Muscle of leg (tissue), 11 donors: ENCODE results near the gene MYLK4. TPM values are rescaled to one million over a fixed set of nuclear protein-coding genes. Genes with fewer than 3 reads are reported as not detected.
A peak's percentile ranks its signal among the peaks of the same experiment; 100 is the strongest.

Experiments used
- DNase-seq: peaks from one replicate; pipeline ENCODE4 v3.0.0; 2013
- H3K27ac ChIP-seq: one replicate; pipeline ENCODE4 v1.5.1; 2013; ENCODE audit warnings: mild to moderate bottlenecking, low read length, control low read depth
- H3K27me3 ChIP-seq: one replicate; pipeline ENCODE4 v1.6.1; 2013; ENCODE audit warnings: low read length; ENCODE audit not compliant: control insufficient read depth, insufficient read depth
- H3K36me3 ChIP-seq: one replicate; pipeline ENCODE4 v1.6.1; 2013; ENCODE audit warnings: low read length; ENCODE audit not compliant: control insufficient read depth, insufficient read depth
- H3K4me1 ChIP-seq: one replicate; pipeline ENCODE4 v1.6.1; 2013; ENCODE audit warnings: low read length; ENCODE audit not compliant: control insufficient read depth, insufficient read depth
- H3K4me3 ChIP-seq: one replicate; pipeline ENCODE4 v1.5.1; 2013; ENCODE audit warnings: low read length, control low read depth
- H3K9me3 ChIP-seq: replicated peaks from 2 replicates; pipeline ENCODE4 v1.6.1; 2013; ENCODE audit warnings: low read depth, low read length; ENCODE audit not compliant: control insufficient read depth
- WGBS: methylation state at CpG from one replicate; pipeline ENCODE4 v1.1.5; 2013; ENCODE audit warnings: missing lambda C conversion rate; ENCODE audit not compliant: insufficient coverage; 5-methylcytosine and 5-hydroxymethylcytosine counted together
- polyA plus RNA-seq, 8 donors: library from polyadenylated mRNA; unstranded; fragments of 120-200 nt; gene quantifications; one replicate each; pipeline versions ENCODE4 v1.2.1 to v1.2.3, GENCODE V29; 2013; ENCODE audit warnings: inconsistent platforms in 1 of 8, low replicate concordance in 1 of 8; ENCODE audit not compliant: insufficient read length in 8 of 8, insufficient read depth in 1 of 8
- total RNA-seq: library from RNA; stranded (reverse); fragments of 120-200 nt; gene quantifications from one replicate; pipeline ENCODE4 v1.2.4, GENCODE V29; 2013

MYLK4 gene
- total and polyA plus RNA-seq, 9 donors = 6.1 to 12.1 (median 10.6) TPM

DNA sequence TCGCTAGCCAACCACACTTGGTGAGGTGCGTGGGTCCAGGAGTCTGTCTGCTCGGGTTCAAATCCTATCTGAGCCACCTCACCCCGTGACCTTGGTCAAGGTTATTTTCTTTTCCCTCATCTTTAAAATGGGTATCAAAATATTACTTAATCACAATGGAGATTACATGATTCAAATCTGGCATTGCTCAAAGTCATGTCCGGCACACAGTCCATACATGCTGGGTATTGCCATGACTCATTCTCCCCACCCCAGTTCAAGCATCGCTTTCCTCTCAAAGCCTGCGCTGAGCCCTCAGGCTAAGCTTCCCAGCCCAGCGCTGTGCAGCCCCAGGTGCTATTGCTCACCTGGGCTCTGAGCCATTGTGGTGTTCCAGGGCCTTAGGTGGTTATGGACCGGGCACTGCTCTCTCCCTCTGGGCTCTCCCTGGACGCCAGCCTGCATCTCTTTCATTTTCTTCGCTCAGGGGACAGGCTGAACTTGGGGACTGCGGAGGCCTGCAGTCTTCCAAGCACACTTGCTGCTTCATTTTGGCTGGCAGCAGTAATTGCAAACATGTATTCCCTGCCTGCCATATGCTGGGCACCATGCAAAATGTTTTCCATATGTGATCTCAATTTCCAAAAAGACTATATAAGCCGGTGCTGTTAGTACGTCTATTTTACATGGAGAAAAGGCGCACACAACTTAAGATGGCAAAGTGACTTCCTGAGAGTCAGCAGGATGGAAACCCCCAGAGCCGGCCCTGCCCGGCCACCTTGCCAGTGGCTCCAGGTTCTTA lies 41.8 kb upstream of the MYLK4 start:
- 66% methylated on average over 14 of the region's 17 CpGs for WGBS
- Histone ChIP-seq H3K27me3 (no peaks in the 10 kb centered on the region), H3K27ac (no peak overlapping the region), H3K36me3 (peaks cover 8% of the 10 kb centered on the region), H3K4me3 (no peak overlapping the region), H3K9me3 (no peaks in the 10 kb centered on the region), H3K4me1 (peaks cover 44% of the 10 kb centered on the region)
- no peak for DNase-seq

GRCh38 chr6:2791450-2791974 lies 40.8 kb upstream of the MYLK4 start:
- DNase-seq = no peak
- H3K36me3 ChIP-seq = peaks cover 11% of the 10 kb centered on the region
- no peaks in the 10 kb centered on the region for H3K9me3 ChIP-seq
- no peak overlapping the region for H3K4me3 ChIP-seq
- H3K4me1 ChIP-seq = peaks cover 36% of the 10 kb centered on the region
- H3K27me3 ChIP-seq = no peaks in the 10 kb centered on the region
- no peak overlapping the region for H3K27ac ChIP-seq
- WGBS = no CpG with 5 or more reads among the region's 4 CpGs

DNA sequence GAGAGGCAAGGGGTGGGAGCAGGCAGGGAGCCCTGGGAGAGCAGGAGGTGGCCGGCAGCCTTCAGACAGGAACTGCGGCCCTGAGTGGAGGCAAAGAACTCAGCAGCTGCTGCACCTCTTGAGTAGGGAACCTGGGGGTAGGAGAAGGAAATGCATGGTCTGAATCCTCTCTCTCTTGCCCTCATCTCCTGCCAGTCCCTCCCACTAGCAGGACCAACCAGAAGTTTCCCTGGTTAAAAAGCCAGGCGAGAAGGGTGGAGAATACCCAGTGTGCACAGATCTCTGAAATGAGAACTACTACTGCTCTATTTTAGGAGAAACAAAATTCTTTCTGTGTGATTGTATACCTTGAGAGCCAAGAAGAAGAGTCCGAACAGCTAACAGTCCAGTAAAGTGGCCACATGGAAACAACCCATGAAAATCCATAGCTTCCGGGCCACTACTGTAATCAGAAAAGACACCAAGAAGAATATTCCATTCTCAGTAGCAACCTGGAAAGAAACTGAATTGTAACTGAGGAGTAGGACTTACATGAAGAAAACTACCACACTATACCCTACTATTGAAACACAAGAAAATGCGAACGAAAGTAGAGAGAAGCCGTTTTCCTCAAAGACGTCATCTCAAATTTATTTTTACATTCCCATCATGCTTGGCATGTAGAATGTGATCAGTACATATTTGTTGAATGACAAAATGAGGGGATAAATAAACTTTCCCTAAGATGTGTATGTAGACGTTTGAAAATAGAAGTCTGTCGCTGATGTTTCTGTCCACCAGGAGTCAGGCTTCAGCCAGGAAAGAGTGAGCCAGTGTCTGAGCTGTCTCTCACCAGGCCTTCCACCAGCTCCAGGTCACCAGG lies 40.1 kb upstream of the MYLK4 start:
- WGBS = 0% methylated on average over 1 of the region's 11 CpGs
- H3K4me1 ChIP-seq = peaks cover 33% of the 10 kb centered on the region
- H3K4me3 ChIP-seq = no peak overlapping the region

GRCh38 chr6:2786269-2786668 lies 35.5 kb upstream of the MYLK4 start:
- no peaks in the 10 kb centered on the region for H3K27me3 ChIP-seq
- H3K9me3 ChIP-seq = no peaks in the 10 kb centered on the region
- WGBS = 60% methylated on average over 1 of the region's 4 CpGs
- H3K4me1 ChIP-seq = peaks cover 31% of the 10 kb centered on the region
- H3K4me3 ChIP-seq = no peak overlapping the region
- H3K36me3 ChIP-seq = peaks cover 31% of the 10 kb centered on the region
- DNase-seq = no peak
- H3K27ac ChIP-seq = no peak overlapping the region

More for the DNA sequence above, 40.1 kb upstream of the MYLK4 start:
- Histone ChIP-seq H3K9me3 (no peaks in the 10 kb centered on the region), H3K36me3 (peaks cover 12% of the 10 kb centered on the region), H3K27ac (peak overlapping the region; percentile 77), H3K27me3 (no peaks in the 10 kb centered on the region)
- peak; percentile 89 for DNase-seq

DNA sequence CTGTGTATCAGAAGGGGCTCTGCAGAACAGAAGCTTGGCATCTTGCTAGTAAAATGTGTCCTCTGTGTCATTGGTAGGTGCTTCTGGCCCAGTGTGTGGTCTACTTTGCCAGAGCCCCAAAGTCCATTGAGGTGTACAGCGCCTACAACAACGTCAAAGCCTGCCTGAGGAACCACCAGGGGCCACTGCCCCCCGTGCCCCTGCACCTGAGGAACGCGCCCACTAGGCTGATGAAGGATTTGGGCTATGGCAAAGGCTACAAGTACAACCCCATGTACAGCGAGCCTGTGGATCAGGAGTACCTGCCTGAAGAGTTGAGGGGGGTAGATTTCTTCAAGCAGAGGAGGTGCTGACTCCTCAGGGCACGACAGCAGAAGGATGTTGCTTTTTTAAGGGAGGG lies 34.2 kb upstream of the MYLK4 start:
- Histone ChIP-seq H3K9me3 (no peaks in the 10 kb centered on the region), H3K4me1 (peaks cover 32% of the 10 kb centered on the region), H3K4me3 (no peak overlapping the region), H3K36me3 (peaks cover 40% of the 10 kb centered on the region), H3K27ac (no peak overlapping the region), H3K27me3 (no peaks in the 10 kb centered on the region)
- no peak for DNase-seq
- WGBS = 75% methylated on average over 6 of the region's 7 CpGs

GRCh38 chr6:2784061-2784460 lies 33.3 kb upstream of the MYLK4 start:
- Histone ChIP-seq H3K4me1 (peaks cover 36% of the 10 kb centered on the region), H3K9me3 (no peaks in the 10 kb centered on the region), H3K27me3 (no peaks in the 10 kb centered on the region), H3K27ac (no peak overlapping the region), H3K4me3 (no peak overlapping the region), H3K36me3 (peaks cover 46% of the 10 kb centered on the region)
- DNase-seq = no peak
- 50% methylated on average over 1 of the region's 5 CpGs for WGBS

GRCh38 chr6:2783188-2783963 lies 32.7 kb upstream of the MYLK4 start:
- WGBS = 73% methylated on average over 11 of the region's 19 CpGs
- Histone ChIP-seq H3K27me3 (no peaks in the 10 kb centered on the region), H3K4me3 (no peak overlapping the region), H3K36me3 (peaks cover 46% of the 10 kb centered on the region), H3K9me3 (no peaks in the 10 kb centered on the region), H3K27ac (peak overlapping the region; percentile 76), H3K4me1 (peaks cover 36% of the 10 kb centered on the region)
- DNase-seq = no peak

DNA sequence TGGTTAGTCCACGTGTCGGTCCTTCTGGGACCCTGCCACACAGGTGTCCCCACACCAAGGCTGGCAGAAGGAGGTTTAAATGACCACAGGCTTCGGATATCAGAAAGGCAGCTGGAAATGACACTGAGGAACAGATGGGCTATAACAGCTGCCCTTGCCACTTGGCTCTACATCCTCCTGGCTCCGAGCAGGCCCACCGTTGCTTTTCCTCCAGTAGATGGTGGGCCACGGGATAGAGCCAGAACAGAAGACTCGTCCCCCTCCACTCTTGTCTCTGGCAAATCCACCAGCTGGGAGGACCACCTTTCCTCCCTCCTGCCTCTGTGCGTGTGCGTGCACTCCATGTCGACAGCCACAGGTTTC lies 32.1 kb upstream of the MYLK4 start:
- peak overlapping the region; percentile 76 for H3K27ac ChIP-seq
- H3K36me3 ChIP-seq = peaks cover 46% of the 10 kb centered on the region
- peaks cover 36% of the 10 kb centered on the region for H3K4me1 ChIP-seq
- no peak overlapping the region for H3K4me3 ChIP-seq
- no peaks in the 10 kb centered on the region for H3K9me3 ChIP-seq
- peak; percentile 83 for DNase-seq
- no peaks in the 10 kb centered on the region for H3K27me3 ChIP-seq
- WGBS = 63% methylated on average over 10 of the region's 10 CpGs

DNA sequence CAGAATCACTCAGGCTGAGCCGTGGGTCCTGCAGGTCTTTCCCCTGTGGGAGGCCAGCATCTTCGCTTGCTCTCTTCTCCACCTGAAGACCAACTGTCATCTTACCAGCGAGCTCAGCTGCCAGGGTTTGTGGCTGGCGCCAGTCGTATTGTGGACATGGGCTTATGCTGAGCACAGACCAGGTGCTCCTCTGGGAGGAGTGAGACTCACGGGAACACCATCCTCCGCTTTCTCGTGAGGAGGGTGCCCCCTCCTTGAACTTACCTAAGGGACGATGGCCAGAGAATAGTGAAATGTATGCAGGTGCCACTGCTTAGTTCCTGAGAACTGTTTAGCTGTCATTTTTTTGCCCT lies 31.6 kb upstream of the MYLK4 start:
- Histone ChIP-seq H3K27ac (peak overlapping the region; percentile 76), H3K9me3 (no peaks in the 10 kb centered on the region), H3K4me3 (no peak overlapping the region), H3K36me3 (peaks cover 43% of the 10 kb centered on the region), H3K27me3 (no peaks in the 10 kb centered on the region), H3K4me1 (peaks cover 36% of the 10 kb centered on the region)
- DNase-seq = no peak
- WGBS = 89% methylated on average over 5 of the region's 9 CpGs
